GM18868 (cell line): ENCODE measurements around the gene KIF17.

Experiments
- ATAC-seq: cut with Tn5 transposase; IDR thresholded peaks from one replicate; pipeline ENCODE4 v1.9.1; 2021; ENCODE audit warnings: mild to moderate bottlenecking, moderate library complexity; ENCODE audit not compliant: unreplicated experiment

The KIF17 gene

DNA sequence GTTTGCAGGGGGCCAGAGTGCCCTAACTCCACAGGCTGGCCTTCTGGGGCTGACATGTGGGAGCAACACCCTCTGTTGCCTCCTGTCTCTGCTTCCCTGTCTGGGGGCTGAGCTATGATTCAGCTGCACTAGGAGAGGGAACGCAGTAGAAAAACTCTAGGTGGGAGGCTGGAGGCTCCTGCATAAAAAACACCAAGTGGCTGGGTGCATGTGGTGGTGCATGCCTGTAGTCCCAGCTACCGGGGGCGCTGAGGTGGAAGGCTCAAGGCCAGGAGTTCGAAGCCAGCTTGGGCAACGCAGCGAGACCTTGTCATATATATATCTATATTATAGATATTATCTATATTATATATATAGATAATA, 5.6 kb downstream of the KIF17 start:
- ATAC-seq, result no peak

DNA sequence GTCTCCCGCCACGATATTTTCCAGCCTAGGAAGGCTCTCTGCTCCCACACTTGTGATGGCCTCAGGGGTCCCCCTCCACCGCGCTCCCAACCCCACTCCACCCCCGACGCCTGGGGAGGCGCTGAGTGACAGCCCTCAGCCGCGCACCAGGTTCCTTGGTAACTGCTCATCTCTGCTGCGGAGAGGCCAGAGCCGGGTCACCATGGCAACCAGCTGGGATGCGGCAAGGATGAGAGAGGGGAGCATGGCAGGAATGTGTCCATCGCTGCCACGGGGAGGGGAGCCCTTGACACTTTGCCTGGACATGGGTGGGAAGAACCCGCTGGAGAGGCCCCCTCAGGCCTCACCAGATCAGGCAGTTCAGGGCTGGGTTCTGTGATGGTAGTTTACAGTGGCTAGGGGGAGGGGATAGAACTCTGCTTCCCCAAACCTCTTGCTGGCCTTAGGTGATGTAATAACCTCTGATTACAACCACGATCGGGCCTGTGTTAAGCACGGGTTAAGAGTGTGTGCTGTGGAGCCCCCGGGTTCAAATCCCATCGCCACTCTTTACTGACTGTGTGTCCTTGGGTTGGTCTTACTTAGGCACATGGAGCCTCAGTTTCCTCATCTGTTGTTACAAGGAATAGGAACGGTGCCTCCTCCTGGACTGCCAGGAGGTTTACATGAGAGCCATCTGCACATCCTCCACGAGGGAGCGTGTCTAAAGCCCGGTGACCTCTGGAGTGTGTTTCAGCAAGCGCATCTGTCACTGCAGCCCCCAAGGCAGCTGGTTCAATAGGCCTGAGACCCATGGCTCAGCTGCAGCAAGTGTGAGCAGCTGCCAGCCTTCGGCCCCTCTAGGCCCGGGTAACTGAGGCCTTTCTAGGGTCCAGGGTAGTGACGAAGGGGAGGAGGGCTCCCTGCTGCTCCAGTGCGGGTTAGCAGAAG, 6.3 kb downstream of the KIF17 start:
- no peak for ATAC-seq

DNA sequence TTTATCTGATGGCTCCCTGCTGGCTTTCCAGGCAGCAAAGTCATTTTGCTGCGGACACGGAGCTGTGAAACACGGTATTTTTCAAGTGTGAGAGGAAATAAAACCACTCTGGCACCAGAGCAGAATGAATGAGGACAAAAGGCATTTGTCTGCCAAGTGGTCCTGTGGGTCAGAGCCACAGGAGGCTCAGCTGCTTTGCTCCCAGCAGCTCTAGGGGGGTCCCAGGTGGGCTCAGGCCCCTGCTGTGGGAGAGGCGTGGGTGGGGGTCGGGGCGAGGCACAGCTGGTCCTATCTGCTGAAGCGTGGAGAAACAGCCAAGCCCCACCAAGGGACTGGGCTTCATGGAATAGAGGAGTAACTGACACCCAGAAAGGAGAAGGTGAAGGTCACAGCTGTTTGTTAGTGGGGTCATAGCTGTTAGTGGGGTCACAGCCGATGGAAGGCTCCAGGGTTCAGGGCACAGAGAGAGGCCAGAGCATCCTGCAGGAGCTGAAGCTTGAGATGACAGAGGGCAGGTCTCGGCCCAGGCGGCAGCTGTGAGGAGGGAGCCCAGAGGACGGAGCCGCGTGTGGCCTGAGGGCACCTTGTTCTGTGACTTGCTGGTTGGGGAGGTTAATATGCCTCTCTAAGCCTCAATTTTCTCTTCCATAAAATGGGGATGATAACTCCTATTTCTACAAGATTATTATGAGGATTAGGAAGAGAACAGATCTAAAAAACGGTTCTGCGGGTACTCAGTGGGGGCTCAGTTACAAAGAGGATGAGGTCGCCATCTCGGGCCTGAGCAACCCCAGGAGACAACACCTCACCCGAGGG, 7.1 kb downstream of the KIF17 start:
- ATAC-seq, result no peak

GRCh38 chr1:20709868-20710267, 7.9 kb downstream of the KIF17 start:
- ATAC-seq, result no peak

- no peak for ATAC-seq
Observed at GRCh38 chr1:20708891-20709290, 8.9 kb downstream of the KIF17 start.

DNA sequence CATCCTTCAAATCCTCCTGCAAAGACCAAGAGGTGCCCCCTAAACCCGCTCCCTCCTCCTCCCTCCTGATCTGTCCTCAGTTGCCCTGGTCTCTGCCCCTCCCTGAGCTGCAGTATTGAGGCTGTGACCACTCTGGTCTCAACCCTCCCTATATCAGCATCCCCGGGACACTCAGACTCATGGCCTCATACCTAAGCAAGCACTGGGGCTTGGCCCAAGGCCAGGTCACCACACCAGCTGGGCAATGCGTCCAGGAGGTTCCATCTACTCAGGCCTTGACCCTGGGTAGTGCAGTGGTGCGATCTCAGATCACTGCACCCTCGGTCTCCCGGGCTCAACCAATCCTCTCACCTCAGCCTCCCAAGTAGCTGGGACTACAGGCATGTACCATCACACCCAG, 9.8 kb downstream of the KIF17 start:
- ATAC-seq, result no peak

DNA sequence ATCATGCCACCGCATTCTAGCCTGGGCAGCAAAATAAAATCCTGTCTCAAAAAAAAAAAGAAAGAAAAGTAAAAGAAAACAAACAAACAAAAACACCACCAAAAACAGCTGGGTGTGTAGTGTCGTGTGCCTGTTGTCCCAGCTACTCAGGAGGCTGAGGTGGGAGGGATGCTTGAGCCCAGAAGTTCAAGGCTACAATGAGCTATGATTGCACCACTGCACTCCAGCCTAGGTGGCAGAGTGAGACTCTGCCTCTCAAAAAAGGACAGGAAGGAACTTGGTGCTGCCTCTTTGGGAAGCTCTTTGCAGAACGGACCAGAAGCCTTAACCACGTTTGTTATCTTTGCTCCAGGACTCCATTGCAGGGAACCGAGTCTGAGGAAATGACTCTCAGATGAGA, 11.0 kb downstream of the KIF17 start:
- ATAC-seq, result no peak

GRCh38 chr1:20705203-20705755, 12.5 kb downstream of the KIF17 start:
- ATAC-seq, result no peak

GRCh38 chr1:20704390-20705202, 13.2 kb downstream of the KIF17 start:
- no peak for ATAC-seq

DNA sequence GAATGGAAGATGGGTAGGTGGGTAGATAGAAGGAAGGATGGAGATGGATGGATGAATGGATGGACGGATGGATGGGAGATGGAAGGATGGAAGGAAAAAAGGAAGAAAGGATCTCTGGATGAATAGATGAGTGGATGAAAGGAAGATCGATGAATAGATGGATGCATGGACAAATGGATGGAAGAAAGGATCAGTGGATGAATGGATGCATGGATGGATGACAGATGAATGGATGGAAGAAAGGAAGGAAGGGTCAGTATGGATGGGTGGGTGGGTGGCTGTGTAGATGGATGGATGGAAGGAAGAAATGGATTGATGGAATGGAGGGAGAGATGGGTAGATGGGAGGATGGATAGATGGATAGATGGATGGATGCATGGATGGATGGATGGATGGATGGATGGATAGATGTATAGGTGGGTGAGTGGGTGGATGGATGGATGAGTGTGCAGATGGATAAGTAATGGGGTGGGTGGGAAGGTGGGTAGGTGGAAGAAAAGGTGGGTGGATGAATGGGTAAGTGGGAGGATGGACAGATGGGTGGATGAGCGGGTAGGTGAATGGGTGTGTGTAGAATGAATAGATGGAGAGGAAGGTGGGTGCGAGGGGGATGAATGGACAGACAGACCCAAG, 14.6 kb downstream of the KIF17 start:
- ATAC-seq, result no peak

GRCh38 chr1:20702416-20702815, 15.4 kb downstream of the KIF17 start:
- ATAC-seq, result no peak

GRCh38 chr1:20701847-20702246, 16.0 kb downstream of the KIF17 start:
- ATAC-seq, result no peak

- no peak for ATAC-seq
Observed at GRCh38 chr1:20701446-20701845, 16.4 kb downstream of the KIF17 start.

DNA sequence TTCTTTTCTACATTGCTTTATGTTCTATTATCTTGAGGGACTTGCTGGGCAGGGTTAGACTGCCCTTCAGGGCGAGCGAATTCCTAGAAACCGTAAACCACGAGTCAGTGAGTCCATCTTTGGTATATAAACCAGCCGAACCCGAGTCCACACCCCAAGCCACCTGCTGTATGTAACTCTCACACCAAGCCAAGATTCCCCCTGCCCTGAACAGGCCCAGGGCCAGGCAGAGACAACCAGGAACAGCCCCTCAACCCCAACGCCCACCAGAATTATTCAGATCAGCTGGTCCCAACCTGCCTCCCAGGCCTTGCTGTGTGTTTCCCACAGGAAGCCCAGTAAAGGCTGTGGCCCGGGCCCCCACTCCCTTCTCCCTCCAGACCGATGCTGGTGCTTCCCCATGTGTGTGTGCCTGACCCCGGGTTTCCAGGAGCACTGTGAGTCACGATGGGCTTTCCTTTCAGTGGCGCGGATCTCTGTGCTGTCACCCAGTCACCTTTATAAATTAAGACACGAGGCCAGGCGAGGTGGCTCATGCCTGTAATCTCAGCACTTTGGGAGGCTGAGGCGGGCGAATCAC, 17.1 kb downstream of the KIF17 start:
- ATAC-seq, result no peak

- no peak for ATAC-seq
Observed at GRCh38 chr1:20699558-20699957, 18.2 kb downstream of the KIF17 start.

- ATAC-seq, result no peak
Observed at GRCh38 chr1:20698195-20698910, 19.5 kb downstream of the KIF17 start.

GRCh38 chr1:20697563-20697962, 20.2 kb downstream of the KIF17 start:
- ATAC-seq, result no peak

DNA sequence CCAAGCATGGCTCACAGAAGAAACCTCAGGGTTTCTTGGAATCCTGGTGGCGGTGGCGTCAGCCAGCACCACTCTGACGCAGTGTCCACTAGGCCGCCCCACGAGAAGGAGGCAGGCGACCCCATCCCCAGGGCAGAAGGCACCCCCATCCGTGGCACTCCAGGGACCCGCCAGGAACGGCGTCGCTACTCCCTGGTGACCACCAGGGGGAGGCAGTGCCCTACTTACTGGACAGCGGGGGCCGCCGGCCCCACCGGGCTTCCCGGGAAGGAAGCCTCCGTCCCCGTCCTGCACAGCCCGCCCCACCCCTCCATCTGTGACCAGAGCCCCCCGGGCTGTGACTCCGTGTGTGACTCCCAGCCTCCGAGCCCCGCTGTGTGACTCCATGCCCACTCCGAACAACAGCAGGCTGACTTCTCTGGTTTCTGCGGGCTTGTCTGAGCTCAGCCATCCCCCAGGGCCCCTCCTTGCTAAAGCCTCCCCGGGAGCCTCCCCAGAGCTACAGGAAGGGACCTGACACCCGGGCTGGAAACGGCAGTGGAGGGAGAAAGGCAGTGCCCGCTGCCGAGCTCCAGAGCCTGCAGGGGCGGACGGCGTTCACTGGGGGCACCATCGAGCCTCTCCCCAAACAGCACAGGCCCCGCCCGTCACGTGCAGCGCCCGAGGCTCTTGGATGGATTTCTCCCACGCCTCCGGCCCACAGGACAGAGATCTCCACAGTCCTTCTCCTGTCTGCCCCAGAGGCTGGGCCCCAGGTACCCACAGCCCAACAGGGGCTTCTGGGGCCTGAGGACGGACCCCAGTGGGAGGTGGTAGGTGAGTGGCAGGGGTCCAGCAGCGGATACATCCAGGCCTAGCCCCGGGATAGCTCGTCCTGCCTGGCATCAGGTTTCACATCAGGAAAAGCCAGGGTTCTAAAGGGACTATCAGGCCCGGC, 21.1 kb downstream of the KIF17 start:
- ATAC-seq, result peak; percentile 63
